ENCODE results near the gene CDK5.

DNA sequence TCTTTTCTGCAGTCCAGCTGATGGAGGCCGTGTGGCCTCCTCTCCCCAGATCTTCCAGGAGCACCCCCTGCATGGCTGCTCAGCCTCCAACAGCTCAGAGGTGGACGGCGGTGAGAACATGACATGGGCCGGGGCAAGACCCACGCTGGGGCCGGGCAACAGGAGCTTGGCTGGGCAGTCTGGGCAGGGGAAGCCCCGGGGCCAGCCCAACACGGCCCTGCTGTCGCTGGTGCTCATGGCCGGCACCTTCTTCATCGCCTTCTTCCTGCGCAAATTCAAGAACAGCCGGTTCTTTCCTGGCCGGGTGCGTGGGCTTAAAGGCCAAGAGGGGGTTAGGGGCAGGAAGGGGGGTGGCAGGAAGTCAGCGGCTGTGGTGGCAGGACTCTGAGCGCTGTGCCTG is 16.3 kb upstream of the CDK5 start:
- TF ChIP-seq, protein P1, sequence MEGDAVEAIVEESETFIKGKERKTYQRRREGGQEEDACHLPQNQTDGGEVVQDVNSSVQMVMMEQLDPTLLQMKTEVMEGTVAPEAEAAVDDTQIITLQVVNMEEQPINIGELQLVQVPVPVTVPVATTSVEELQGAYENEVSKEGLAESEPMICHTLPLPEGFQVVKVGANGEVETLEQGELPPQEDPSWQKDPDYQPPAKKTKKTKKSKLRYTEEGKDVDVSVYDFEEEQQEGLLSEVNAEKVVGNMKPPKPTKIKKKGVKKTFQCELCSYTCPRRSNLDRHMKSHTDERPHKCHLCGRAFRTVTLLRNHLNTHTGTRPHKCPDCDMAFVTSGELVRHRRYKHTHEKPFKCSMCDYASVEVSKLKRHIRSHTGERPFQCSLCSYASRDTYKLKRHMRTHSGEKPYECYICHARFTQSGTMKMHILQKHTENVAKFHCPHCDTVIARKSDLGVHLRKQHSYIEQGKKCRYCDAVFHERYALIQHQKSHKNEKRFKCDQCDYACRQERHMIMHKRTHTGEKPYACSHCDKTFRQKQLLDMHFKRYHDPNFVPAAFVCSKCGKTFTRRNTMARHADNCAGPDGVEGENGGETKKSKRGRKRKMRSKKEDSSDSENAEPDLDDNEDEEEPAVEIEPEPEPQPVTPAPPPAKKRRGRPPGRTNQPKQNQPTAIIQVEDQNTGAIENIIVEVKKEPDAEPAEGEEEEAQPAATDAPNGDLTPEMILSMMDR (IDR thresholded peaks at IDR 0.05) = no peak
- TF ChIP-seq POLR2A (IDR thresholded peaks at IDR 0.05) = no peak

All from esophagus squamous epithelium (tissue), 4 donors.